GM12801 (cell line): ENCODE results near the gene LBHD1.

Experiments used
- CTCF ChIP-seq: IDR thresholded peaks from one replicate; pipeline ENCODE4 v1.5.1; 2011; ENCODE audit warnings: control low read depth; ENCODE audit not compliant: insufficient read length; ENCODE audit errors: extremely low read depth

Gene LBHD1

GRCh38 chr11:62648185-62648966 is 23.7 kb downstream of the LBHD1 start:
- TF ChIP-seq CTCF = no peak

DNA sequence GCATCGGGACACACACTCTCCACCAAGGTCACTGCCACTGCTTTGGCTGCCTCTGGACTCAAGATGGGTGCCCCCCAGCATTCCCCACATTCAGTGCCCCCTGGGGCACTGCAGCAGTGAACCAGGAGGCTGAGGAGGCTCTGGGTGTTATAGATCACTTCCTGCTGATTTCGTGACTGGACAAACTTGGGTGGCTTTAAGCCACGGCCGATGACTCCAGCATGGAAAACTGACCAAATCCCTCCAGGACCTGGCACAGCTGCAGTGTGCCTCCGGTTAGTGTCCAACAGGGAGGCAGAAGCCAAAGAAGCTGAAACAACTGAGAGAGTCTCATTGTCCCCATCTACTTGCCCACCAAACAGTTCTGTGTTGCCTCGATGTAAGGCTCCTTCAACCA is 24.5 kb downstream of the LBHD1 start:
- no peak for TF ChIP-seq CTCF

- TF ChIP-seq CTCF = no peak
Measured at GRCh38 chr11:62646825-62647608, 25.1 kb downstream of the LBHD1 start.

DNA sequence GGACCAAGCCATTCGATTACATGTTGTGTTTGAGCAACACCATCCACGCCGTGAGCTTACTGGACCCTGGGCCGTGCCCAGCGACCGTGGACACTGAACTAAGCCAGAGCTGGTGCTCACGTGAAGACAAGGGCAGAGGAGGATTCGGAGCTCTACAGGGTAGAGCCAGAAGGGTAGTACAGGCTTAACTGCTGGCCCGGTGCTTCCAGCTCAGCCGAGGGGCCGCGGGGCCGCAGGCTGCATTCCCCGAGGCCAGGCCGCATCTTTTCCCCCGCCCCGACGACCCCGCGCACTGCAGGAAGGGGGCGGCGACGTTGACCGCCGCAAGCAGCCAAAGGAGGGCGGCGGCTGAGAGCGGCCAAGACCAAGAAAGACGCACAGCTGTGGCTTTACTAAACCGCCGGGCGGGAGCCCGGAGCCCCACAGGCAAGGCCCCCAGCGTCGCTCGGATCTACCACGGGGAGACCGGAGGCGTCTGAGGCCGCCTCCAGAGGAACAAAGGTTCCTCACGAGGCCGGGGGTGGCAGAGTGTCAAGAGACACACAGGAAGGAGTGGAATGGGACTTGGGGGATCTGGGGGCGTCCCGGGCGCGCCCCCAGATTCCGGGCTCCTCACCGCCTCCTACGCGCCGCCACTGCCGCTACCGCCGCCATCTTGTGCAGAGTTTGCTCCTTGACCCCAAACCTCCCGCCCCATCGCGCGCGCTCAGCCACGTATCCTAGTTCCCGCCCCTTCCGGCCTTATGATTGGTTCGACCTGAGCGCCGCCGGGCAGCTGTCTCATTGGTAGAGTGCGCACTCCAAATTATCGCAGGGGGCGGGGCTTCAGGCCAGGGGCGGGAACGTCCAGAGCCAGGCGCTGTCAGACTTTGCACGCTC is 25.9 kb downstream of the LBHD1 start, which contains the start of gene GANAB:
GANAB (minus strand) TSS at position 668 of the 879 bp plus-strand sequence; CDS start at position 654, 14 bp downstream.
- no peak for TF ChIP-seq CTCF

DNA sequence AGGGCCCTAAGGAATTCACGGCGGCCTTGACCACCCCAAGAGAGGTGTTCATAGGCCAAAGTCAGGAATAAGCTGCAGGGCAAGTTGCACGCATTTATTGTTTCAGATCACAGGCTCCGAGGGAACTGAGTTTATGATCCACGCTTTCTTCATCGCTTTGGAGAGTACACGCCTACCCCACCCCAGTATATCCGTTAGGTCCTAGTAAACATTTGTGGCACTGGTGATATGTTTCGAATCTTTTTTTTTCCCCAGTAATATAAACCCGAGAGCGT is 26.5 kb downstream of the LBHD1 start:
- TF ChIP-seq CTCF = no peak

- TF ChIP-seq CTCF = no peak
Measured at GRCh38 chr11:62644220-62644619, 27.8 kb downstream of the LBHD1 start.

GRCh38 chr11:62632492-62632891 is 39.6 kb downstream of the LBHD1 start:
- no peak for TF ChIP-seq CTCF
